Keratinocyte (primary cell): ENCODE measurements around the gene MAML2. TPM values are rescaled to one million over a fixed set of nuclear protein-coding genes. Genes with fewer than 3 reads are reported as not detected.

Source experiments
- DNase-seq: peaks from one replicate; pipeline ENCODE4 v3.0.0-alpha.2; 2011; ENCODE audit warnings: low read depth, missing footprints, low spot score
- FAIRE-seq: peaks from 2 replicates; lab custom pipeline; 2011; peaks lifted over from hg19 to GRCh38; lab: Jason Lieb, UNC
- H2AFZ ChIP-seq: 2 replicates; pipeline ENCODE4 v1.6.0; 2012; ENCODE audit warnings: low read length, control low read depth, inconsistent platforms; ENCODE audit not compliant: control insufficient read depth
- H3K27ac ChIP-seq: 2 replicates; pipeline ENCODE4 v1.5.1; 2011; ENCODE audit warnings: low read length; ENCODE audit not compliant: control insufficient read depth, insufficient read depth
- H3K27me3 ChIP-seq: 3 replicates; pipeline ENCODE4 v1.6.0; 2011; ENCODE audit warnings: low read length; ENCODE audit not compliant: control insufficient read depth, insufficient read depth; ENCODE audit errors: extremely low read depth
- H3K36me3 ChIP-seq, 2 experiments: 2 replicates in 1 of 2; 3 replicates in 1 of 2; pipeline ENCODE4 v1.5.1; 2011; ENCODE audit warnings: low read length in 2 of 2, mild to moderate bottlenecking in 1 of 2; ENCODE audit not compliant: control insufficient read depth in 2 of 2, insufficient read depth in 2 of 2; ENCODE audit errors: extremely low read depth in 1 of 2
- H3K4me1 ChIP-seq: 3 replicates; pipeline ENCODE4 v1.5.1; 2011; ENCODE audit warnings: low read length; ENCODE audit not compliant: control insufficient read depth, insufficient read depth; ENCODE audit errors: extremely low read depth
- H3K4me2 ChIP-seq: 3 replicates; pipeline ENCODE4 v1.6.0; 2011; ENCODE audit warnings: low read depth, low read length; ENCODE audit not compliant: control insufficient read depth, insufficient read depth; ENCODE audit errors: extremely low read depth
- H3K4me3 ChIP-seq, 3 experiments: fragments of 200-600 bp in 1 of 3; sonication (generic) in 1 of 3; 2 replicates in 2 of 3; 3 replicates in 1 of 3; pipeline ENCODE4 v1.5.1; 2011 to 2016; ENCODE audit warnings: low read length in 3 of 3, mild to moderate bottlenecking in 3 of 3, control low read depth in 2 of 3, inconsistent platforms in 1 of 3, low read depth in 1 of 3, mixed read lengths in 1 of 3, mixed run types in 1 of 3, moderate library complexity in 1 of 3; ENCODE audit not compliant: control insufficient read depth in 2 of 3, insufficient read depth in 2 of 3; ENCODE audit errors: extremely low read depth in 1 of 3
- H3K79me2 ChIP-seq: 2 replicates; pipeline ENCODE4 v1.6.0; 2012; ENCODE audit warnings: low read length; ENCODE audit not compliant: control insufficient read depth, insufficient read depth
- H3K9ac ChIP-seq: 3 replicates; pipeline ENCODE4 v1.6.0; 2011; ENCODE audit warnings: low read length; ENCODE audit not compliant: control insufficient read depth, insufficient read depth; ENCODE audit errors: extremely low read depth
- H3K9me1 ChIP-seq: 3 replicates; pipeline ENCODE4 v1.6.0; 2011; ENCODE audit warnings: low read length; ENCODE audit not compliant: control insufficient read depth, insufficient read depth; ENCODE audit errors: extremely low read depth
- H3K9me3 ChIP-seq: 2 replicates; pipeline ENCODE4 v1.5.1; 2012; ENCODE audit warnings: low read depth, low read length; ENCODE audit not compliant: control insufficient read depth
- H4K20me1 ChIP-seq: 3 replicates; pipeline ENCODE4 v1.6.0; 2011; ENCODE audit warnings: low read length; ENCODE audit not compliant: control insufficient read depth, insufficient read depth; ENCODE audit errors: extremely low read depth
- CTCF ChIP-seq, 3 experiments: IDR thresholded peaks in 1 of 3; conservative IDR thresholded peaks in 1 of 3; optimal IDR thresholded peaks in 1 of 3; 2 replicates in 2 of 3; 3 replicates in 1 of 3; pipeline versions ENCODE3 to v1.5.1; 2011; ENCODE audit warnings: low read length in 3 of 3, mild to moderate bottlenecking in 3 of 3, moderate library complexity in 2 of 3, control low read depth in 1 of 3, inconsistent platforms in 1 of 3; ENCODE audit not compliant: insufficient read depth in 2 of 3; ENCODE audit errors: extremely low read depth in 1 of 3
- EZH2 ChIP-seq: IDR thresholded peaks from one replicate; pipeline ENCODE4 v1.6.1; 2012; ENCODE audit warnings: inconsistent platforms, mild to moderate bottlenecking, low read length, moderate library complexity
- dilution Hi-C: fragments of 300-500 bp; cut with MboI; formaldehyde crosslinking; loops from one replicate; pipeline ENCODE4 v1.7.0; 2020; ENCODE audit warnings: low sequenced_read_pairs; ENCODE audit not compliant: extremely low pct_ligation_motif_present
- polyA plus RNA-seq, 5 experiments: library from polyadenylated mRNA; depleted of rRNA in 3 of 5; stranded (reverse) in 3 of 5; stranded (forward) in 1 of 5; unstranded in 1 of 5; fragments of >200 nt; gene quantifications; 1 replicate in 1 of 5; 2 replicates in 3 of 5; 3 replicates in 1 of 5; pipeline versions ENCODE4 v1.2.1 to v1.2.3, GENCODE V29; 2011 to 2012; ENCODE audit warnings: missing spikeins in 2 of 5, low read depth in 1 of 5, low replicate concordance in 1 of 5

Gene MAML2
- polyA plus RNA-seq, 1 donor (not counting 4 experiments of a cell fraction or from before 2014, with no cell fraction given) = 4.2 TPM

- H3K9me1 ChIP-seq = no peaks in the 10 kb centered on the region
- dilution Hi-C loops = no loop called here
- H3K36me3 ChIP-seq = no peaks in the 10 kb centered on the region
- H3K4me2 ChIP-seq = no peak overlapping the region
- no peaks in the 10 kb centered on the region for H3K27me3 ChIP-seq
- DNase-seq = no peak
- H4K20me1 ChIP-seq = no peaks in the 10 kb centered on the region
- no peaks in the 10 kb centered on the region for H3K9me3 ChIP-seq
- H3K79me2 ChIP-seq = no peaks in the 10 kb centered on the region
- H3K9ac ChIP-seq = no peak overlapping the region
- no peak for TF ChIP-seq EZH2
- TF ChIP-seq CTCF (optimal IDR thresholded peaks at IDR 0.05 in 1 of 3, IDR thresholded peaks at IDR 0.05 in 1 of 3, conservative IDR thresholded peaks at IDR 0.05 in 1 of 3; ENCODE audit: extremely low read depth in 1 of 3, insufficient read depth in 2 of 3, low read length in 3 of 3) = no peak
- no peak for FAIRE-seq
- no peak overlapping the region for H2AFZ ChIP-seq
- no peak overlapping the region for H3K4me3 ChIP-seq
- H3K27ac ChIP-seq = no peak overlapping the region
- H3K4me1 ChIP-seq = no peaks in the 10 kb centered on the region
Measured at GRCh38 chr11:96085319-96085930, 257.6 kb downstream of the MAML2 start.

DNA sequence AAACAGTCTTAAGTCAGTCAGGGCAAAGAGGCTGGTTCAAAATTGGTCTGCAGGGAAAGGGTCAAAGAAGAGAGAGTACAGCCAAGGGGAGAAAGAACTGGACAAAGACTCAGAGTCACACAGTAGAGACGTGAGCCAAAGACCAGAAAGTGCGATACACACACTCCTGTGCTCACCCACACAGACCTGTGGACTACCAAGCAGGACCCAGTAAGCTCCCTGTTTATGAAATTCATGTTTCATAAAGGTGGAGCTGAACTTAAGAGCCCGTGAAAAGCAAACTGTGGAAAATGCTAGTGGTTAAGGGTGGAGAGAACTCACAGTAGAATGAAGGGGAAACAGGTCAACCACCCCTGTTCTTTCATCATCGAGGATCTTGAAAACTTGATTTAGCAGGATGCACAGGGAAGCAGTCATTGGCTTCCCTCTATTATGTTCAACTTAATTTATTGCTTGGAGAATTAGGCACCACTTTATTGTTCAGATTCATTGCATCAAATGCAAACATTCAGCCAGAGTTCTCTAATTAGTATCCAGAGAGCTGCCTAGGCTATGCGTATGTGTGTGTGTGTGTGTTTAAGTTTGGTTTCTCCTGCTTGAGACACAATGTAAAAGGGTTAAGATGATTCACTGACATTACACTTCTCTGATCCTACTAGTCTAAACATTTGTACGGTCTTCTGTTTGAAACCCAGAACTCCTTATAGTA, 258.2 kb downstream of the MAML2 start:
- no peaks in the 10 kb centered on the region for H3K9me1 ChIP-seq
- no peak for DNase-seq
- no peaks in the 10 kb centered on the region for H4K20me1 ChIP-seq
- no peaks in the 10 kb centered on the region for H3K79me2 ChIP-seq
- H3K4me2 ChIP-seq = no peak overlapping the region
- no peak for TF ChIP-seq CTCF (optimal IDR thresholded peaks at IDR 0.05 in 1 of 3, IDR thresholded peaks at IDR 0.05 in 1 of 3, conservative IDR thresholded peaks at IDR 0.05 in 1 of 3; ENCODE audit: extremely low read depth in 1 of 3, insufficient read depth in 2 of 3, low read length in 3 of 3)
- TF ChIP-seq EZH2 = no peak
- no peak overlapping the region for H3K4me3 ChIP-seq
- no peaks in the 10 kb centered on the region for H3K27me3 ChIP-seq
- H3K9ac ChIP-seq = no peak overlapping the region
- no peak overlapping the region for H3K27ac ChIP-seq
- no peaks in the 10 kb centered on the region for H3K4me1 ChIP-seq
- dilution Hi-C loops = no loop called here
- no peak overlapping the region for H2AFZ ChIP-seq
- H3K9me3 ChIP-seq = no peaks in the 10 kb centered on the region
- FAIRE-seq = no peak
- no peaks in the 10 kb centered on the region for H3K36me3 ChIP-seq
